Urinary bladder (tissue), 4 donors: ENCODE data around the gene SORBS2. TPM values are rescaled to one million over a fixed set of nuclear protein-coding genes. Genes with fewer than 3 reads are reported as not detected.

Experiments used
- DNase-seq: peaks from one replicate; pipeline ENCODE4 v3.0.0-alpha.2; 2015; ENCODE audit errors: extremely low spot score
- H3K27ac ChIP-seq: one replicate; pipeline ENCODE4 v1.5.1; 2013; ENCODE audit warnings: low read depth, mild to moderate bottlenecking, moderate library complexity
- H3K36me3 ChIP-seq: one replicate; pipeline ENCODE4 v1.6.1; 2013; ENCODE audit warnings: mild to moderate bottlenecking, moderate library complexity; ENCODE audit not compliant: insufficient read depth
- H3K4me1 ChIP-seq: one replicate; pipeline ENCODE4 v1.6.1; 2013; ENCODE audit warnings: mild to moderate bottlenecking, moderate library complexity; ENCODE audit not compliant: insufficient read depth
- H3K4me3 ChIP-seq: one replicate; pipeline ENCODE4 v1.5.1; 2013; ENCODE audit warnings: low read depth, low read length
- WGBS: extraction: QIAGEN DNeasy Blood & Tissue Kit; methylation state at CpG from one replicate; pipeline ENCODE4 v1.1.7; 2013; 5-methylcytosine and 5-hydroxymethylcytosine counted together
- polyA plus RNA-seq: library from polyadenylated mRNA; stranded (reverse); fragments of 200-250 nt; gene quantifications from one replicate; pipeline ENCODE4 v1.2.3, GENCODE V29; 2013
- total RNA-seq: library from RNA; depleted of rRNA; stranded (reverse); fragments of >200 nt; gene quantifications from one replicate; pipeline ENCODE4 v1.2.3, GENCODE V29; 2014
- donor health status: healthy with polysubstance abuse.
- donor health status: healthy.

The SORBS2 gene
- total and polyA plus RNA-seq, 2 donors, result 83.4 to 493 TPM

DNA sequence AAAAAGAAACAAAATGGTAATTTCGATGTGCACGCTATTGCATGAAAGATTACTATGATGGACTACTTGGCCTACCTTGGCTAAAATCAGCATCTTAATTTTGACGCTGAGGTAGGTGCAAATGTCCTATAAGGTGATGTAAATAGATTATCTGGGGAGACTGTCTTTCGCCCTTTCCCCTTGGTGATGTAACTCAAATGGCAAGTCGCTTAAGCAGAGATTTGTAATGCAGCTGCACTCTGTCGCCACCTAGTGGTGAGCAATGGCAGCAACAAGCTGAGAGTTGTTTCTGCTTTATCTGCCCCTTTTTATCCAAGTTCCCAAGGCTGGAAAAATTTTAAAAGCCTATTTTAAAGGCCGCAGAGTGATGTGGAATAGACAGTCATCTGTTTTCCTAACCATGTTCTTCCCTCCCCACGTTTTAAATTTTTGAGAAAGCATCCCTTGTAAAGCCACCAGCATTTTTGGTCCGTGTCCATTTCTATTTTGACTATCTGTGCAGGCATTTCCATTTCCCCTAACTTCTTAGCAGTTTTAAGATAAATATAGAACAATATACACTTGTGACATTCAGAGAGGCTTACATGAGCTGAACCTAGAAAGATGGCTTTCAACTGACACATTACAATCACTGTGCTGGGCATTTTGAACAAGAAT, 214.3 kb downstream of the SORBS2 start:
- Histone ChIP-seq H3K4me1 (no peaks in the 10 kb centered on the region), H3K27ac (no peak overlapping the region), H3K36me3 (no peaks in the 10 kb centered on the region), H3K4me3 (no peak overlapping the region)
- WGBS, result 29% methylated on average over 9 of the region's 9 CpGs
- DNase-seq, result peak; percentile 50

DNA sequence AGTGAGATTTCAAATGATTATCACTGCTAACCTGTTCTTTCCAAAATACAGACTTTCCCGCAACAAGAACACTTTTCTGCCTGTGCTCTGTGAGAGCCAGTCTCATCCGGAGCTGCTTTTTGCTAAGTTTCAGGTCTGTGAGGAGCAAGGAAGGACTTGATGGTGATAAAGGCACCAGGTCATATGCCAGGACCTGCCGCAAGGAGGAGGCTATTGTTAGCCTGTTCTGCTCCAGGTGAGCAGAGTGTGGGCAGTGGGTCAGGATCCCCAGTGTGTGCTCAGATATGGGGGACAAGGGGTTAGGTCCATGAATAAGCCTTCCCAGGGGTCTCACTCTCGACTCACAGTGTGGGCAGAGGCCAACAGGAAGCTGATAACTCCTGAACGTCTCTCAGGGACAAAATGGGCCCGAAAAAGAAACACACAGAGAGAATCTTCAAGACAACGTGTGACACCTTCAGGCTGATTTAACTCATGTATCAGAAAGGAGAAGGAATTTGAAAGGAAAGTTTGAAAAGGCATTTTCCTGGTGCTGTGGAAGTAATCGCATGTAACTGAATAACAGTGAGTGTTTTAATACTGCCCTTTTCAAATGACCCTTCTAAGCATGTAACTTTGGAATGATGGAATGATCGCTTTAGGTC, 219.0 kb downstream of the SORBS2 start:
- H3K4me3 ChIP-seq, result no peak overlapping the region
- no peak overlapping the region for H3K27ac ChIP-seq
- peaks cover 1% of the 10 kb centered on the region for H3K36me3 ChIP-seq
- 61% methylated on average over 9 of the region's 9 CpGs for WGBS
- DNase-seq, result no peak
- no peaks in the 10 kb centered on the region for H3K4me1 ChIP-seq

DNA sequence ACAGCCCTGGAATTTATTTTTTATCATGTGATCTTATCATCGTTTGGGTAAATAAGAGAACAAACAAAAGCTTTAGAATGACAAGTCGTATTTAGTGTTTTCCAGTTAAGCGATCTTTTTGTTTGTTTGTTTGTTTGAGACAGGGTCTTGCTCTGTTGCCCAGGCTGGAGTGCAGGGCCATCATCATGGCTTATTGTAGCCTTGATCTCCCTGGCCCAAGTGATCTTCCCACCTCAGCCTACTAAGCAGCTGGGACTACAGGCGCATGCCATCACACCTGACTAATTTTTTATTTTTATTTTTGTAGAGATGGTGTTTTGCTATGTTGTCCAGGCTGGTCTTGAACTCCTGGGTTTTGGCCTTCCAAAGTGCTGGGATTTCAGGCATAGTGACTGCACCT, 219.6 kb downstream of the SORBS2 start:
- Histone ChIP-seq H3K4me3 (no peak overlapping the region), H3K27ac (no peak overlapping the region), H3K4me1 (no peaks in the 10 kb centered on the region), H3K36me3 (peaks cover 1% of the 10 kb centered on the region)
- 77% methylated on average over 4 of the region's 4 CpGs for WGBS
- DNase-seq, result no peak

- Histone ChIP-seq H3K27ac (no peak overlapping the region), H3K4me1 (no peaks in the 10 kb centered on the region), H3K36me3 (peaks cover 1% of the 10 kb centered on the region), H3K4me3 (no peak overlapping the region)
- no peak for DNase-seq
- 28% methylated on average over 4 of the region's 4 CpGs for WGBS
Observed at GRCh38 chr4:185591679-185592141, 220.3 kb downstream of the SORBS2 start.

DNA sequence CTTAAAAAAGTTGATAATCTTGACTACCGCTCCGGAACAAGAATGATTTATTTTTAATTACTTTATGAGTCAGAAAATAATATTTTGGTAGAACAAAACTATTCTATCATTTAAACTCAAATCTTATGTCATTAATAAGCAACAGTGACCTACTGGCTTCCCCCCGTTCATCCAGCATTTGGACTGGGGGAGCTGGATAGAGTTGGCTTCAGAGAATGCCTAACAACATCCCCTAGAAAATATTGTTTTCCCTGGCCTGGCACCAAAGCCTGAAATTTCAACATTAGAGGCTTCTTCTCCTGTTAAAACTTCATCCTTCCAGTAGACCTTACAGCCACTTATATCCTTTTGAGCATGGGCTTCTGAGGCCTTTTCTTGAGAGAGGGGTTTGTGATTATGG, 221.0 kb downstream of the SORBS2 start:
- no peak overlapping the region for H3K4me3 ChIP-seq
- H3K27ac ChIP-seq, result no peak overlapping the region
- H3K4me1 ChIP-seq, result no peaks in the 10 kb centered on the region
- DNase-seq, result no peak
- H3K36me3 ChIP-seq, result peaks cover 1% of the 10 kb centered on the region
- WGBS, result 77% methylated on average over 3 of the region's 3 CpGs

DNA sequence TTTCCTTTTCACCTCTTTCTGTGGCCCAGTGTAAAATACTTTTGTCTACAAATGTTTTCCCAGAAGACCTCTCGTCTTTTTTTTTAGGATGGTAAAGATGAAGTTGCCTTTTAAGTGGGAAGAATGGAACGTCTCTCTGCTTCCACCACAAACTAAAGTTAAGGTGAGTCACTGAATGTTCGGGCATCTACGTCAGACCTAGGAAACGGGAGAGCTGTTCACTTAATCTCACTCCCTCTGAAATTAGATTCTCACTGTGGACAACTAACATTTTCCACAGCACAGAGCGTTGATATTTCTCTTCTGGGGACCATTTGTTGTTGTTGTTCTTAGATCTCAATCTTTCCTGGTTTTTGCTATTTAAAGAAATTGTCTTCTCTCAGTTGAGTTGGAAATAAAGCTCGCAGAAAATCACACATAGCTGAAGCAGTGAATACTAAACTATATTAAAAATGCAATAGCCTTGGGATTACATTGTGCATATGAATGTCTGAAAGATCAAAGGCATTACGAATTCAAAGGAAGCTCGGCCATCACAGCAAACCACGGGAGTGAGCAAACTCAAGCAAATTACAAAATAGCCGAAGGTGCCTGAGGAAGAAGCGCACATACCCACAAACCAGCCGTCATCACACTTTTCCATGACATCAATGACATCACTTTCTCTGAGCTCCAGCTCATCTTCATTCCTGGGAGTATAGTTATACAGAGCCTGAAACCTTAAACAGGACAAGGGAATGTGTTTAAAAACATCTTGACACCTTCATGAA, 222.7 kb downstream of the SORBS2 start:
- Histone ChIP-seq H3K27ac (peak overlapping the region; percentile 41), H3K4me1 (no peaks in the 10 kb centered on the region), H3K4me3 (no peak overlapping the region), H3K36me3 (peaks cover 1% of the 10 kb centered on the region)
- no peak for DNase-seq
- WGBS, result 86% methylated on average over 13 of the region's 13 CpGs

DNA sequence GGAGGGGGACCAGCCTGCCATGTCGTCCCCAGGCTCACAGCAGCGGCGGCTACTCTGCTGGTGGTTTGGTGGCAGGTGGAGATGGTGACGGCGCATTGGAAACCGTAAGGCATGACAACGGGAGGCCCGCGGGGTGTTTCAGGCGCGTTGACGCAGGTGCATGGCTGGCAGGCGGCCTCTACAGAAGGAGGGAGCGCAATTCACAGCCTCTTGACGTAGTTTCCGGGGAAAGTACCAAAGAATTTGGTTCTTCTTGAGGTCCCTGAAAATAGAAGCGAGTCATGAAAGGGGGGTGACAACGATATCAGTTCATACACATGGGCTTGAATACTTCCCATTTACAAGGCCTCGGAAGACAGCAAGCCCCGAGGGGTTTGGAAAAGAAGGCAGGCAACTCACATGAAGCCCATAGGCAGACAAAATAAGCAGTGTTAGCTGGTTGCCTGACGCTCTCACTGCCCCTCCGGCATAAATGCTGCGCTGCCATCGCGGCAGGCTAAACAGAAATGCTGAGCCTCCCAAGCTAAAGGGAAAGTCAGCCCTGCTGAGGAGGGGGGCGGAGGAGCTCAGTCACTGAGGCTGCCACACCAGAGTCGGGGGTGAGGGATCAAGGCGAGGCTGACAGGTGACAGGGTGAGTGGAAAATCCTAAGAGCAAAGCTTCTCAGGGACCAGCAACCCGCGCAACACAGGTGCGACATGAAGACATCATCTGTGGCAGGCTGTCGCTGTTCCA, 224.4 kb downstream of the SORBS2 start:
- Histone ChIP-seq H3K4me3 (no peak overlapping the region), H3K36me3 (peaks cover 1% of the 10 kb centered on the region), H3K27ac (no peak overlapping the region), H3K4me1 (no peaks in the 10 kb centered on the region)
- no peak for DNase-seq
- 65% methylated on average over 32 of the region's 32 CpGs for WGBS

DNA sequence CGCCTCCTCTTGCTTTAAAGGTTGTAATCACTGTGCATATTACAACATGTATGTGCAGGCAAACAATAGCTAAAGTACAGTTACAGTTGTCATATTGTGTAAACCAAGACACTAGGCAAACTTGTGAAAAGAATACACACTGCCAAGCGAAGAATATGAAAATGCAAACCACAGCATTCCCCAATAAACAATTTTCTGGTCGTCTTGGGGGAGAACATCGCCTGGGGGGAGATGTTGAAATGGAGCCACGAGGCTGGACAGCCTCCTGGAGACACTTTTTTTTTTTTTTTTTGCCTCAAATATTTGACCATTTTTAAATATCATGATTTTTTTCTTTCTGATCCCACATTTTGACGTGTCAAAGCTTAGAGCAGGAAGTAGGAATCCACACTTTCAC, 225.0 kb downstream of the SORBS2 start:
- Histone ChIP-seq H3K27ac (no peak overlapping the region), H3K4me1 (no peaks in the 10 kb centered on the region), H3K4me3 (no peak overlapping the region)

DNA sequence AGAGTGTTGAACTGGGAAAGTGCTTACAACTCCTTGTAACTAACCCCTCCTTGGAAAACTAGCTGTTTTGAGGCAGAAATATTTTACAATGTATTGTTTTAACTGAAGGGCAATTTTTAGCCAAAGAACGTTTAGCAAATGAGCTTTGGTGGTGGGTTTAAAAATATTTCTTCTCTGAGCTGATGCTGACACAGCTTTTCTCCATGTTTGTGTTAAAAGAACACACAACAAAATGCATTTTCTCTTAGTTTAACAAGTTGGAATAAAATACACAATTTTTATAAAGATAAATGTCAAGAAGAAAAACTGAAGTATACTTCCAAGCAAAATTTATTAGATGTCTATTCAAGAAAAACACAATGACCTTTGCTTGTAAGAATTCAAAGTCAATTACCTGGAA, 226.8 kb downstream of the SORBS2 start:
- DNase-seq, result no peak
- H3K4me3 ChIP-seq, result no peak overlapping the region
- H3K27ac ChIP-seq, result no peak overlapping the region
- H3K36me3 ChIP-seq, result peaks cover 1% of the 10 kb centered on the region
- WGBS, result 52% methylated on average over 1 of the region's 1 CpG
- H3K4me1 ChIP-seq, result no peaks in the 10 kb centered on the region

More for the DNA sequence above, 225.0 kb downstream of the SORBS2 start:
- no peak for DNase-seq
- 72% methylated on average over 6 of the region's 6 CpGs for WGBS
- peaks cover 1% of the 10 kb centered on the region for H3K36me3 ChIP-seq

DNA sequence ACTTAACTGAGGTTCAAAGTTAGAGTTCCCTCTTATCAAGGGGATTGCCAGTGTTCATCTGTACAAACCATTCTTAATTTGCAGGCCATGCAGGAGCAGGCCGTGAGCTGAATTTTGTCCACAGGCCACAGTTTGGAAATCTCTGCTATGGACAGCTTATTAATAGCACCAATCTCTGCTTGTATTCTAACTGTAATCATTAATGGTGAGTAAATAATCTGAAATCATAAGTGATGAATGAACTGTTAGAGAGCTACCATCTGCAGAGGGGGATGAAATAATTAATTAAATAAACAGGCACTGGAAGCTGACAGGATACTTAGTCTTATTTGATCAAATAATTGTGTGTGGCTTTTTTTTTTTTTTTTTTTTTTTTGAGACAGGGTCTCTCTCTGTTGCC, 228.2 kb downstream of the SORBS2 start:
- Histone ChIP-seq H3K27ac (no peak overlapping the region), H3K4me1 (no peaks in the 10 kb centered on the region), H3K36me3 (no peaks in the 10 kb centered on the region), H3K4me3 (no peak overlapping the region)
- 99% methylated on average over 1 of the region's 1 CpG for WGBS
- DNase-seq, result no peak

- 80% methylated on average over 7 of the region's 7 CpGs for WGBS
- Histone ChIP-seq H3K27ac (no peak overlapping the region), H3K36me3 (no peaks in the 10 kb centered on the region), H3K4me3 (no peak overlapping the region), H3K4me1 (no peaks in the 10 kb centered on the region)
- no peak for DNase-seq
Observed at GRCh38 chr4:185582651-185583400, 229.2 kb downstream of the SORBS2 start.

DNA sequence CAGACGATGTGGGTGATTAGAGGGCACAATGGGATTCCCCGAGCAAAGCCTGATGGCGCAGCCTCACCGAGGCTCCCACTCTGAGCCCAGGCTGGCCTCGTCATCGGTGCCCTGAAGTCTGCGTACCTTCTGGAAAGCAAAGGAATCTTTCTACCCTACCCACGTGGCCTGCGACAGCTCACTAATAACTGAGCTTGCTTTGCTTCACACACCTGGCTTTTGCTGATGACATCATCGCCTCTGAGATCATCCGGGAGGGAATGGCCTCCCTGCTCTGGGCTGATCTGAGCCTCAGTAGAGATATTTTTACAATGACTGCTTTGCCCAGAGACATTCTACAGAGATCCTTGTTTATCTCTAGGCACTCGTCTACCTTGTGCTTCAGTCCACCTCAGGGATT, 231.3 kb downstream of the SORBS2 start:
- WGBS, result 85% methylated on average over 12 of the region's 12 CpGs
- no peaks in the 10 kb centered on the region for H3K4me1 ChIP-seq

GRCh38 chr4:185578284-185578683, 233.7 kb downstream of the SORBS2 start:
- Histone ChIP-seq H3K27ac (no peak overlapping the region), H3K4me3 (no peak overlapping the region), H3K36me3 (no peaks in the 10 kb centered on the region), H3K4me1 (no peaks in the 10 kb centered on the region)
- DNase-seq, result no peak
- WGBS, result 74% methylated on average over 3 of the region's 3 CpGs

More for the DNA sequence above, 231.3 kb downstream of the SORBS2 start:
- no peak overlapping the region for H3K4me3 ChIP-seq
- H3K27ac ChIP-seq, result no peak overlapping the region
- DNase-seq, result no peak
- H3K36me3 ChIP-seq, result no peaks in the 10 kb centered on the region
